Heart right ventricle (tissue), 16 donors: ENCODE results near the gene TMEM205. TPM values are rescaled to one million over a fixed set of nuclear protein-coding genes. Genes with fewer than 3 reads are reported as not detected.

Experiments used
- ATAC-seq, 8 donors: fragments of 200-7000 bp; cut with Tn5 transposase; one replicate each; pipeline ENCODE4 v1.9.1; 2020; ENCODE audit warnings: mild to moderate bottlenecking in 8 of 8, moderate library complexity in 8 of 8, moderate number of reproducible peaks in 1 of 8
- DNase-seq, 2 donors: peaks; one replicate each; pipeline ENCODE4 v3.0.0-alpha.2; 2020
- H3K27ac ChIP-seq, 10 donors: fragments of 200-600 bp; sonication (generic) in 2 of 10; one replicate each; pipeline versions ENCODE4 v1.5.0 to v1.8.0; 2020 to 2022; ENCODE audit warnings: mild to moderate bottlenecking in 3 of 10
- H3K27me3 ChIP-seq, 7 donors: fragments of 200-600 bp; one replicate each; pipeline ENCODE4 v1.8.0; 2021 to 2022; ENCODE audit warnings: mild to moderate bottlenecking in 2 of 7
- H3K36me3 ChIP-seq, 9 donors: fragments of 200-600 bp; sonication (generic) in 1 of 9; one replicate each; pipeline versions ENCODE4 v1.5.0 to v1.8.0; 2020 to 2022; ENCODE audit warnings: mild to moderate bottlenecking in 2 of 9
- H3K4me1 ChIP-seq, 9 donors: fragments of 200-600 bp; sonication (generic) in 1 of 9; one replicate each; pipeline versions ENCODE4 v1.5.0 to v1.8.0; 2020 to 2022; ENCODE audit warnings: mild to moderate bottlenecking in 4 of 9
- H3K4me3 ChIP-seq, 10 donors: fragments of 200-600 bp; sonication (generic) in 2 of 10; one replicate each; pipeline versions ENCODE4 v1.5.0 to v1.8.0; 2020 to 2022; ENCODE audit warnings: mild to moderate bottlenecking in 7 of 10, moderate library complexity in 2 of 10
- H3K9me3 ChIP-seq, 11 donors: fragments of 200-600 bp in 10 of 11; sonication (generic) in 2 of 11; one replicate each; pipeline versions ENCODE4 v1.5.0 to v1.8.0; 2013 to 2022; ENCODE audit warnings: mild to moderate bottlenecking in 2 of 11, control low read depth in 1 of 11, moderate library complexity in 1 of 11
- WGBS, 2 donors: extraction: QIAGEN DNeasy Blood & Tissue Kit; methylation state at CpG; one replicate each; pipeline ENCODE4 v1.1.7; 2013; ENCODE audit warnings: inconsistent platforms in 1 of 2; 5-methylcytosine and 5-hydroxymethylcytosine counted together
- intact Hi-C, 10 donors: fragments of 100-400 bp; cut with DNase I; formaldehyde crosslinking; loops; one replicate each; pipeline versions ENCODE4 v1.11.1 to v1.14.2; 2022
- polyA plus RNA-seq, 2 donors: library from polyadenylated mRNA; stranded (reverse); fragments of 200-250 nt; gene quantifications; one replicate each; pipeline ENCODE4 v1.2.3, GENCODE V29; 2013
- total RNA-seq, 10 donors: library from RNA; stranded (reverse); fragmentation: NEBNext Ultra II Directional in 3 of 10; extraction: Animal tissue kit (Norgen Biotek cat#: 25700) in 3 of 10; gene quantifications; one replicate each; pipeline versions ENCODE4 v1.2.1 to v1.2.4, GENCODE V29; 2021 to 2023
- TF ChIP-seq, protein P1 (sequence below), 9 donors: fragments of 200-600 bp; sonication (generic) in 2 of 9; IDR thresholded peaks; one replicate each; pipeline versions ENCODE4 v1.5.0 to v1.8.0; 2021 to 2022; ENCODE audit warnings: antibody characterized with exemption in 9 of 9, mild to moderate bottlenecking in 5 of 9, moderate library complexity in 1 of 9
- donor health status: Arrhythmogenic right ventricular cardiomyopathy.
- donor health status: ischemic (EF 13 %, LVEDD 7.1; RV severe dilation, severe dysfunction).
- donor health status: healthy with polysubstance abuse.
- donor health status: DM: no; HTN: yes; CAD: no.
- donor health status: DM: no; HTN: no; CAD: no.
- donor health status: ischemic (EF 25% LVEDD 6.9; RV normal size, moderate dysfunction).
- donor health status: ischemic (EF 25% LVEDD 5.7; RV mildly dilated, moderate dysfunction).
- donor health status: healthy.
- donor health status: DM: yes; HTN: yes; CAD: no.
- donor health status: Ischemic cardiomyopathy.
- donor health status: ischemic (EF 35%, LVEDD 5.7; RV mildly dilated, moderate dysfunction).
- donor health status: nonischemic (EF 11% LVEDD 7.7; RV severe dilation, severe dysfunction).
- donor health status: DM: yes; HTN: yes; CAD: no.
- donor health status: PGD.
- donor health status: ischemic (EF 29% LVEDD 5.4; RV normal size, mild dysfunction).
- donor health status: nonischemic (EF 23%, LVEDD 6.1; RV moderate dilation, normal function).

TMEM205 gene
- total and polyA plus RNA-seq, 12 donors, result 65.1 to 184 (median 88.8) TPM

- DNase-seq (no peak), ATAC-seq (no peak)
- no peak overlapping the region for H3K4me3 ChIP-seq
- peaks cover 0 to 9% (median 6%) of the 10 kb centered on the region in 11 donors for H3K9me3 ChIP-seq
- H3K36me3 ChIP-seq, result no peaks in the 10 kb centered on the region
- H3K27ac ChIP-seq, result peak overlapping the region in 1 of 10 donors; percentile 56
- WGBS, 2 donors, result 78 to 80% methylated on average over 19 of the region's 19 CpGs
- intact Hi-C loops, result loop anchor here in 2 of 10 donors (10.0 kb wide), 2 partner anchors 47 to 93 kb away; partner anchors contain the start of genes ODAD3 (in 1 of the 2), PRKCSH (in 1 of the 2) and TSPAN16 (in 1 of the 2)
- H3K4me1 ChIP-seq, result peaks cover 10 to 30% (median 17%) of the 10 kb centered on the region in 9 donors
- TF ChIP-seq, protein P1, sequence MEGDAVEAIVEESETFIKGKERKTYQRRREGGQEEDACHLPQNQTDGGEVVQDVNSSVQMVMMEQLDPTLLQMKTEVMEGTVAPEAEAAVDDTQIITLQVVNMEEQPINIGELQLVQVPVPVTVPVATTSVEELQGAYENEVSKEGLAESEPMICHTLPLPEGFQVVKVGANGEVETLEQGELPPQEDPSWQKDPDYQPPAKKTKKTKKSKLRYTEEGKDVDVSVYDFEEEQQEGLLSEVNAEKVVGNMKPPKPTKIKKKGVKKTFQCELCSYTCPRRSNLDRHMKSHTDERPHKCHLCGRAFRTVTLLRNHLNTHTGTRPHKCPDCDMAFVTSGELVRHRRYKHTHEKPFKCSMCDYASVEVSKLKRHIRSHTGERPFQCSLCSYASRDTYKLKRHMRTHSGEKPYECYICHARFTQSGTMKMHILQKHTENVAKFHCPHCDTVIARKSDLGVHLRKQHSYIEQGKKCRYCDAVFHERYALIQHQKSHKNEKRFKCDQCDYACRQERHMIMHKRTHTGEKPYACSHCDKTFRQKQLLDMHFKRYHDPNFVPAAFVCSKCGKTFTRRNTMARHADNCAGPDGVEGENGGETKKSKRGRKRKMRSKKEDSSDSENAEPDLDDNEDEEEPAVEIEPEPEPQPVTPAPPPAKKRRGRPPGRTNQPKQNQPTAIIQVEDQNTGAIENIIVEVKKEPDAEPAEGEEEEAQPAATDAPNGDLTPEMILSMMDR (IDR thresholded peaks at IDR 0.05), result no peak
- peaks cover 0 to 19% (median 9%) of the 10 kb centered on the region in 7 donors for H3K27me3 ChIP-seq
These were observed 41.3 kb upstream of the TMEM205 start for GRCh38 chr19:11387162-11388034.

GRCh38 chr19:11384778-11385129 lies 38.7 kb upstream of the TMEM205 start:
- TF ChIP-seq, protein P1 (IDR thresholded peaks at IDR 0.05), result no peak
- intact Hi-C loops, result loop anchor here in 8 of 10 donors (5.0 to 10.0 kb wide), 6 partner anchors 38 to 98 kb away; partner anchors contain the start of genes ODAD3 (in 6 of the 8), PRKCSH (in 6 of the 8), ELAVL3 (in 1 of the 8) and TSPAN16 (in 1 of the 8)
- Histone ChIP-seq H3K27me3 (peaks cover 0 to 24% (median 9%) of the 10 kb centered on the region in 7 donors), H3K4me3 (no peak overlapping the region), H3K4me1 (peaks cover 17 to 51% (median 35%) of the 10 kb centered on the region in 9 donors), H3K27ac (no peak overlapping the region), H3K36me3 (no peaks in the 10 kb centered on the region), H3K9me3 (no peaks in the 10 kb centered on the region)
- ATAC-seq (no peak), DNase-seq (no peak)
- WGBS, 2 donors, result 82 to 84% methylated on average over 5 of the region's 5 CpGs

DNA sequence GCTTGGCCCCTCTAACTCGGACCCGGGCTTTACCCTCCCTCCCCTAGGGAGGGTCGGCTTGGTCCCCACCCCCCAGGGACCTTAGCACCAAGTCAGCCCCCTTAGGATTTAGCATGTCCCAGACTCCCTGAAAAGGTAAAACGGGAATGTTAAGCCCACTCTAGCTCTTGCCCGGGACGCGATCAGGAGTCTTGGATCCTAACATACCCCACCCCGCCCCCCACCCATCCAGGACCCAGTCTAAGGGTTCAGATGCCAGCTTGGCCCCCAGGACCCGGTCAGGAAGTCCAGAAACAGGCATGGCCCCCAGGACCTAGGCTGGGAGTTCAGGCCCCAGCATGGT lies 37.6 kb upstream of the TMEM205 start:
- H3K27me3 ChIP-seq, result peaks cover 0 to 24% (median 9%) of the 10 kb centered on the region in 7 donors
- WGBS, 2 donors, result 2% methylated on average over 9 of the region's 9 CpGs
- intact Hi-C loops, result loop anchor here in 8 of 10 donors (5.0 to 10.0 kb wide), 6 partner anchors 39 to 99 kb away; partner anchors contain the start of genes ODAD3 (in 6 of the 8), PRKCSH (in 6 of the 8), ELAVL3 (in 1 of the 8) and TSPAN16 (in 1 of the 8)

More for the DNA sequence above, 37.6 kb upstream of the TMEM205 start:
- Histone ChIP-seq H3K9me3 (no peaks in the 10 kb centered on the region), H3K27ac (peak overlapping the region in 6 of 10 donors; percentile 43 to 69 (median 61)), H3K4me1 (peaks cover 17 to 53% (median 35%) of the 10 kb centered on the region in 9 donors), H3K4me3 (peak overlapping the region; percentile 41 to 63 (median 56)), H3K36me3 (peaks cover 0 to 2% (median 0%) of the 10 kb centered on the region in 9 donors)
- TF ChIP-seq, protein P1 (IDR thresholded peaks at IDR 0.05), result no peak
- ATAC-seq (peak in 1 of 8 donors; percentile 9), DNase-seq (no peak)
